AML-193 (cell line): ENCODE measurements around the gene OTOGL.
A peak's percentile ranks its signal among the peaks of the same experiment; 100 is the strongest.
"Not testable (repeated sequence)": the region's sequence is repeated elsewhere in the genome, so short reads cannot be mapped to it uniquely, and the experiment has no call there.

ENCODE experiments used
- DNase-seq, 2 experiments: peaks; one replicate each; lab custom pipeline; 2025; lab: John Stamatoyannopoulos, UW

The OTOGL gene

GRCh38 chr12:80226576-80226975, 127.2 kb downstream of the OTOGL start:
- peak; percentile 62 to 65 for DNase-seq

- not testable (repeated sequence) for DNase-seq
Measured at GRCh38 chr12:80227904-80228303, 128.6 kb downstream of the OTOGL start.

GRCh38 chr12:80230068-80230467, 130.7 kb downstream of the OTOGL start:
- no peak for DNase-seq

GRCh38 chr12:80232837-80233236, 133.5 kb downstream of the OTOGL start:
- DNase-seq: no peak

- DNase-seq: no peak
Measured at GRCh38 chr12:80233926-80234325, 134.6 kb downstream of the OTOGL start.

- DNase-seq: no peak
Measured at GRCh38 chr12:80234667-80235066, 135.3 kb downstream of the OTOGL start.

- no peak for DNase-seq
Measured at GRCh38 chr12:80235944-80236343, 136.6 kb downstream of the OTOGL start.

- DNase-seq: no peak
Measured at GRCh38 chr12:80239867-80240266, 140.5 kb downstream of the OTOGL start.

- no peak for DNase-seq
Measured at GRCh38 chr12:80241576-80242273, 142.4 kb downstream of the OTOGL start.

GRCh38 chr12:80242321-80242720, 143.0 kb downstream of the OTOGL start:
- no peak for DNase-seq

GRCh38 chr12:80249581-80249980, 150.2 kb downstream of the OTOGL start:
- DNase-seq: not testable (repeated sequence)

- DNase-seq: no peak
Measured at GRCh38 chr12:80257920-80258319, 158.6 kb downstream of the OTOGL start.

- DNase-seq: no peak
Measured at GRCh38 chr12:80260269-80260668, 160.9 kb downstream of the OTOGL start.

- DNase-seq: no peak
Measured at GRCh38 chr12:80261403-80261802, 162.1 kb downstream of the OTOGL start.

- DNase-seq: no peak
Measured at GRCh38 chr12:80262346-80262745, 163.0 kb downstream of the OTOGL start.

- DNase-seq: no peak
Measured at GRCh38 chr12:80262771-80263170, 163.4 kb downstream of the OTOGL start.

GRCh38 chr12:80264386-80264785, 165.0 kb downstream of the OTOGL start:
- no peak for DNase-seq

GRCh38 chr12:80264891-80265290, 165.6 kb downstream of the OTOGL start:
- DNase-seq: no peak

- no peak for DNase-seq
Measured at GRCh38 chr12:80268924-80269749, 169.8 kb downstream of the OTOGL start.

GRCh38 chr12:80269803-80270552, 170.6 kb downstream of the OTOGL start:
- peak; percentile 8 for DNase-seq

GRCh38 chr12:80271780-80272179, 172.4 kb downstream of the OTOGL start:
- DNase-seq: no peak

- DNase-seq: no peak
Measured at GRCh38 chr12:80272387-80272915, 173.1 kb downstream of the OTOGL start.
